Measurements from ENCODE around the gene C5AR2. TPM values are rescaled to one million over a fixed set of nuclear protein-coding genes. Genes with fewer than 3 reads are reported as not detected.
"Not testable (repeated sequence)": the region's sequence is repeated elsewhere in the genome, so short reads cannot be mapped to it uniquely, and the experiment has no call there.

C5AR2 gene
- total and polyA plus RNA-seq, 12 donors = 0.28 to 4.4 (median 1.6) TPM

DNA sequence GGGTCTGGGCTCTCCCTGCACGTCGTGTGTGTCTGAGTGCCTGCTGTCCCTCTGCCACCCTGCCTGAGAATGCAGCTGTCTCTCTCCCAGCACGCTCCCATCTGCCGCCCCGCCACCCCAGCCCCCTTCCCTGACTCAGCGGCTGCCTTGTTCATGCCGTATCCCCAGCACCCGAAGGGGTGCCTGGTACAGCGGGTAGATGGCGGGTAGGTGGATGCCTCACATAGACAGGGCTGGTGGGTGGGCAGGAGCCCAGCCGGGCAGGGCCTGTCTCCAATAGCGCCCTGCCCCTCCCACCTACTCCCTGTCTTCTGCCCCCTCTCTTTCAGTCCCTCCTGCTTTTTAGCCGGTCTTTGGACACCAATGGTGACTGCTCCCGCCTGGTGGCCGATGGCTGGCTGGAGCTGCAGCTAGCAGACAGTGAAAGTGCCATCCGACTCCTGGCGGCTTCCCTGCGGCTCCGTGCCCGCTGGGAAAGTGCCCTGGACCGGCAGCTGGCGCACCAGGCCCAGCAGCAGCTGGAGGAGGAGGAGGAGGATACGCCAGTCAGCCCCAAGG lies 47.5 kb downstream of the C5AR2 start:
- Histone ChIP-seq H3K4me3 (no peak overlapping the region), H3K9me3 (replicated peaks in 1 of 3) (no peaks in the 10 kb centered on the region), H3K36me3 (replicated peaks in 1 of 2) (peaks cover 0 to 68% of the 10 kb centered on the region in 2 donors), H3K27ac (no peak overlapping the region), H3K4me1 (replicated peaks in 1 of 2) (peaks cover 0 to 10% of the 10 kb centered on the region in 2 donors), H3K27me3 (no peaks in the 10 kb centered on the region)
- TF ChIP-seq POLR2A (IDR thresholded peaks at IDR 0.05) = no peak
- no peak for TF ChIP-seq CTCF (IDR thresholded peaks at IDR 0.05)
- DNase-seq = no peak
- intact Hi-C loops (cut with DNase I) = no loop called here
- 91 to 98% (median 94%) methylated on average over 7 to 23 of the region's 23 CpGs for WGBS, 4 donors

- DNase-seq = no peak
- Histone ChIP-seq H3K4me1 (replicated peaks in 1 of 2) (peaks cover 0 to 10% of the 10 kb centered on the region in 2 donors), H3K27ac (no peak overlapping the region), H3K36me3 (replicated peaks in 1 of 2) (peaks cover 0 to 57% of the 10 kb centered on the region in 2 donors), H3K4me3 (no peak overlapping the region), H3K27me3 (no peaks in the 10 kb centered on the region), H3K9me3 (replicated peaks in 1 of 3) (no peaks in the 10 kb centered on the region)
- intact Hi-C loops (cut with DNase I) = no loop called here
- TF ChIP-seq CTCF (IDR thresholded peaks at IDR 0.05) (no peak), POLR2A (IDR thresholded peaks at IDR 0.05) (no peak)
- WGBS, 4 donors = 94 to 98% (median 96%) methylated on average over 4 to 6 of the region's 6 CpGs
Observed at GRCh38 chr19:47380559-47380958, 48.6 kb downstream of the C5AR2 start.

GRCh38 chr19:47381121-47381520 lies 49.1 kb downstream of the C5AR2 start:
- H3K4me1 ChIP-seq (replicated peaks in 1 of 2) = peaks cover 0 to 10% of the 10 kb centered on the region in 2 donors
- H3K27ac ChIP-seq = no peak overlapping the region
- no peak overlapping the region for H3K4me3 ChIP-seq
- H3K27me3 ChIP-seq = no peaks in the 10 kb centered on the region
- DNase-seq = no peak
- H3K36me3 ChIP-seq (replicated peaks in 1 of 2) = peaks cover 0 to 52% of the 10 kb centered on the region in 2 donors
- TF ChIP-seq POLR2A (IDR thresholded peaks at IDR 0.05) (no peak), CTCF (IDR thresholded peaks at IDR 0.05) (no peak)
- H3K9me3 ChIP-seq (replicated peaks in 1 of 3) = no peaks in the 10 kb centered on the region
- WGBS, 4 donors = 89 to 100% (median 93%) methylated on average over 3 to 14 of the region's 14 CpGs
- intact Hi-C loops (cut with DNase I) = no loop called here

DNA sequence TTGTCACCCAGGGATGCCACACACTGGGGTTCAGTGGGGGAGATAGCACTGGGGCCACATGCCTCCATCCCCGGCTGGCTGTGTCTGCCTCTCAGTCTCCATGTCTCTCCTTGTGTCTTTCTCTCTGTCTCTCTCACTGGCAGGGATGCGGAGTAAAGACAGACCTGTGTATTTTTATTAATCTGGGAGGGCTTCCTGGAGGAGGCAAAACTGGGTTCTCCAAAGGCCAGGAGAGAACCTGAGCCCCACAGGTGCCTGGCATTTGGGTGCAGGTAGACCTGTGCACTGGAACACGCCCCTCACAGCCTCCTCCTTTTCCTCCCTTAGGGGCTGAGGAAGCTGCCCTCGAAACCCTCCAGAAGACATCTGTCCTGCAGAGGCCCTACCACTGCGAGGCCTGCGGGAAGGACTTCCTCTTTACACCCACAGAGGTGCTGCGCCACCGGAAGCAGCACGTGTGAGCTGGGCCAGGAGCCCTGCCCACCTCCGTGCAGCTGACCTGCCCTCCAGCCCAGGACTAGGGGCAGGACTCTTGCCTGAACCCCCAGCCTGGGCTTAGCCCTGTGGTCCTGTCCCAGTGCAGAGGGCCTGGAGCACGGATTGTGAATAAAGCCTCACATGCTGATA lies 49.8 kb downstream of the C5AR2 start:
- H3K36me3 ChIP-seq (replicated peaks in 1 of 2) = peaks cover 0 to 45% of the 10 kb centered on the region in 2 donors

GRCh38 chr19:47383890-47384289 lies 51.9 kb downstream of the C5AR2 start:
- H3K27me3 ChIP-seq; intact Hi-C loops (cut with DNase I); DNase-seq; H3K4me3 ChIP-seq; H3K27ac ChIP-seq; H3K4me1 ChIP-seq (replicated peaks in 1 of 2); H3K9me3 ChIP-seq (replicated peaks in 1 of 3): not testable (repeated sequence)
- 72 to 81% (median 79%) methylated on average over 5 of the region's 5 CpGs for WGBS, 4 donors
- H3K36me3 ChIP-seq (replicated peaks in 1 of 2) = peaks cover 0 to 28% of the 10 kb centered on the region in 2 donors

More for the DNA sequence above, 49.8 kb downstream of the C5AR2 start:
- intact Hi-C loops (cut with DNase I) = no loop called here
- peaks cover 0 to 5% of the 10 kb centered on the region in 2 donors for H3K4me1 ChIP-seq (replicated peaks in 1 of 2)
- 72 to 100% (median 81%) methylated on average over 2 to 11 of the region's 11 CpGs for WGBS, 4 donors
- no peak overlapping the region for H3K27ac ChIP-seq
- no peak for DNase-seq
- TF ChIP-seq POLR2A (IDR thresholded peaks at IDR 0.05) (no peak), CTCF (IDR thresholded peaks at IDR 0.05) (no peak)
- no peaks in the 10 kb centered on the region for H3K27me3 ChIP-seq
- H3K4me3 ChIP-seq = no peak overlapping the region
- no peaks in the 10 kb centered on the region for H3K9me3 ChIP-seq (replicated peaks in 1 of 3)

- H3K27ac ChIP-seq; DNase-seq; H3K4me1 ChIP-seq (replicated peaks in 1 of 2); H3K4me3 ChIP-seq; intact Hi-C loops (cut with DNase I); H3K9me3 ChIP-seq (replicated peaks in 1 of 3); H3K27me3 ChIP-seq: not testable (repeated sequence)
- 82 to 89% (median 84%) methylated on average over 4 of the region's 4 CpGs for WGBS, 4 donors
- H3K36me3 ChIP-seq (replicated peaks in 1 of 2) = peaks cover 0 to 28% of the 10 kb centered on the region in 2 donors
Observed at GRCh38 chr19:47384533-47384932, 52.6 kb downstream of the C5AR2 start.

DNA sequence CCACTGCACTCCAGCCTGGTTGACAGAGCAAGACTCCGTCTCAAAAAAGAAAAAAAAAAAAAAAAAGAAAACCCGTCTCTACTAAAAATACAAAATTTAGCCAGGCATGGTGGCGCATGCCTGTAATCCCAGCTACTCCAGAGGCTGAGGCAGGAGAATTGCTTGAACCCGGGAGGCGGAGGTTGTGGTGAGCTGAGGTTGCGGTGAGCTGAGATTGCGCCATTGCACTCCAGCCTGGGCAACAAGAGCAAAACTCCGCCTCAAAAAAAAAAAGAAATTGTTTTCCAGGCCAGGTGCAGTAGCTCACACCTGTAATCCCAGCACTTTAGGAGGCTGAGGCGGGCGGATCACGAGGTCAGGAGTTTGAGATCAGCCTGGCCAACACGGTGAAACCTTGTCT lies 54.6 kb downstream of the C5AR2 start:
- H3K27me3 ChIP-seq; H3K4me1 ChIP-seq (replicated peaks in 1 of 2); DNase-seq; intact Hi-C loops (cut with DNase I); H3K4me3 ChIP-seq; H3K9me3 ChIP-seq (replicated peaks in 1 of 3); H3K36me3 ChIP-seq (replicated peaks in 1 of 2); H3K27ac ChIP-seq: not testable (repeated sequence)
- 76 to 86% (median 81%) methylated on average over 12 of the region's 12 CpGs for WGBS, 4 donors
